CD4-positive, alpha-beta T cell treated with Interleukin-12 subunit alpha and Interleukin-12 subunit beta, for 1 hour (primary cell): ENCODE measurements around the gene UROD.
"Not testable (repeated sequence)": the region's sequence is repeated elsewhere in the genome, so short reads cannot be mapped to it uniquely, and the experiment has no call there.

Source experiments
- DNase-seq: peaks from one replicate; pipeline ENCODE4 v3.0.0-alpha.2; 2020

Gene UROD

GRCh38 chr1:45043094-45043493 lies 31.0 kb downstream of the UROD start:
- no peak for DNase-seq

- no peak for DNase-seq
These were observed 32.9 kb downstream of the UROD start for GRCh38 chr1:45044916-45045315.

- no peak for DNase-seq
These were observed 35.0 kb downstream of the UROD start for GRCh38 chr1:45047032-45047431.

- DNase-seq: peak; percentile 6
These were observed 39.1 kb downstream of the UROD start for GRCh38 chr1:45051005-45051772.

GRCh38 chr1:45057542-45057941 lies 45.5 kb downstream of the UROD start:
- DNase-seq: no peak

- DNase-seq: no peak
These were observed 47.8 kb downstream of the UROD start for GRCh38 chr1:45059829-45060228.

- not testable (repeated sequence) for DNase-seq
These were observed 50.4 kb downstream of the UROD start for GRCh38 chr1:45062463-45062862.

GRCh38 chr1:45065083-45065482 lies 53.0 kb downstream of the UROD start:
- no peak for DNase-seq
